ENCODE measurements around the gene DYNLT4. TPM values are rescaled to one million over a fixed set of nuclear protein-coding genes. Genes with fewer than 3 reads are reported as not detected.
"Not testable (repeated sequence)": the region's sequence is repeated elsewhere in the genome, so short reads cannot be mapped to it uniquely, and the experiment has no call there.

DYNLT4 gene
- total RNA-seq, 4 donors from 2014 or later: 0.67 to 1.0 TPM; not detected in 2

GRCh38 chr1:44812822-44813543 is 5.8 kb upstream of the DYNLT4 start:
- H3K9me3 ChIP-seq: no peaks in the 10 kb centered on the region
- peak; percentile 40 to 43 for DNase-seq
- no peaks in the 10 kb centered on the region for H3K27me3 ChIP-seq
- no peaks in the 10 kb centered on the region for H3K36me3 ChIP-seq
- intact Hi-C loops (cut with DNase I): no loop called here
- WGBS, 2 donors: 68 to 73% methylated on average over 24 to 43 of the region's 48 CpGs
- H3K4me1 ChIP-seq: peaks cover 31 to 53% of the 10 kb centered on the region in 2 donors
- peak overlapping the region in 1 of 3 donors; percentile 23 for H3K4me3 ChIP-seq (replicated peaks in 1 of 3)
- TF ChIP-seq POLR2A (IDR thresholded peaks at IDR 0.05): no peak
- no peak for TF ChIP-seq CTCF (IDR thresholded peaks at IDR 0.05)
- H3K27ac ChIP-seq: peak overlapping the region in 2 of 3 donors; percentile 68 to 80

- no peaks in the 10 kb centered on the region for H3K9me3 ChIP-seq
- intact Hi-C loops (cut with DNase I): no loop called here
- no peak for TF ChIP-seq CTCF (IDR thresholded peaks at IDR 0.05)
- TF ChIP-seq POLR2A (IDR thresholded peaks at IDR 0.05): no peak
- DNase-seq: no peak
- H3K4me3 ChIP-seq (replicated peaks in 1 of 3): no peak overlapping the region
- 75 to 85% methylated on average over 8 of the region's 8 CpGs for WGBS, 2 donors
- peaks cover under 1 to 2% of the 10 kb centered on the region in 2 donors for H3K36me3 ChIP-seq
- H3K27me3 ChIP-seq: no peaks in the 10 kb centered on the region
- peaks cover 49 to 70% of the 10 kb centered on the region in 2 donors for H3K4me1 ChIP-seq
- peak overlapping the region; percentile 42 to 99 (median 97) for H3K27ac ChIP-seq
These were observed 4.1 kb upstream of the DYNLT4 start for GRCh38 chr1:44811234-44811633.

GRCh38 chr1:44810762-44811105 is 3.6 kb upstream of the DYNLT4 start:
- H3K36me3 ChIP-seq; H3K9me3 ChIP-seq; DNase-seq; H3K4me3 ChIP-seq (replicated peaks in 1 of 3); intact Hi-C loops (cut with DNase I); H3K27me3 ChIP-seq: not testable (repeated sequence)
- 73 to 91% methylated on average over 4 of the region's 4 CpGs for WGBS, 2 donors
- Histone ChIP-seq H3K27ac (peak overlapping the region; percentile 97 to 100 (median 99)), H3K4me1 (peaks cover 49 to 75% of the 10 kb centered on the region in 2 donors)

GRCh38 chr1:44810101-44810761 is 3.1 kb upstream of the DYNLT4 start:
- peak overlapping the region; percentile 97 to 100 (median 99) for H3K27ac ChIP-seq
- H3K36me3 ChIP-seq: peaks cover 10 to 12% of the 10 kb centered on the region in 2 donors
- intact Hi-C loops (cut with DNase I): no loop called here
- no peaks in the 10 kb centered on the region for H3K27me3 ChIP-seq
- no peak overlapping the region for H3K4me3 ChIP-seq (replicated peaks in 1 of 3)
- peaks cover 49 to 79% of the 10 kb centered on the region in 2 donors for H3K4me1 ChIP-seq
- whole genome bisulfite sequencing, 2 donors: 11 to 14% methylated on average over 6 to 11 of the region's 12 CpGs
- TF ChIP-seq CTCF (IDR thresholded peaks at IDR 0.05) (no peak), POLR2A (IDR thresholded peaks at IDR 0.05) (no peak)
- peak; percentile 97 for DNase-seq
- H3K9me3 ChIP-seq: no peaks in the 10 kb centered on the region

- no peaks in the 10 kb centered on the region for H3K27me3 ChIP-seq
- H3K4me1 ChIP-seq: peaks cover 49 to 79% of the 10 kb centered on the region in 2 donors
- WGBS, 2 donors: 39 to 41% methylated on average over 6 of the region's 6 CpGs
- no peaks in the 10 kb centered on the region for H3K9me3 ChIP-seq
- peak overlapping the region in 1 of 3 donors; percentile 16 for H3K4me3 ChIP-seq (replicated peaks in 1 of 3)
- DNase-seq: peak; percentile 36 to 37
- intact Hi-C loops (cut with DNase I): no loop called here
- H3K27ac ChIP-seq: peak overlapping the region; percentile 97 to 100 (median 99)
- TF ChIP-seq POLR2A (IDR thresholded peaks at IDR 0.05) (no peak), CTCF (IDR thresholded peaks at IDR 0.05) (no peak)
- H3K36me3 ChIP-seq: peaks cover 10 to 18% of the 10 kb centered on the region in 2 donors
These were observed 2.1 kb upstream of the DYNLT4 start for GRCh38 chr1:44808938-44809917.

Measured in thyroid gland (tissue), 4 donors.